Pancreas (tissue), 10 donors: ENCODE data around the gene NBEAL2. TPM values are rescaled to one million over a fixed set of nuclear protein-coding genes. Genes with fewer than 3 reads are reported as not detected.
A peak's percentile ranks its signal among the peaks of the same experiment; 100 is the strongest.

Source experiments
- ATAC-seq, 4 donors: fragments of 200-7000 bp; cut with Tn5 transposase; one replicate each; pipeline versions ENCODE4 v1.8.0 to v1.9.1; 2020; ENCODE audit warnings: mild to moderate bottlenecking in 4 of 4, moderate library complexity in 4 of 4
- DNase-seq, 6 donors: peaks; one replicate each; pipeline ENCODE4 v3.0.0-alpha.2; 2020
- FAIRE-seq: peaks from 2 replicates; lab custom pipeline; 2012; peaks lifted over from hg19 to GRCh38; lab: Jason Lieb, UNC
- H3K27ac ChIP-seq, 4 donors: fragments of 200-600 bp; sonication (generic); 1 replicate in 3 of 4; 2 replicates in 1 of 4; pipeline versions ENCODE4 v1.5.0 to v1.8.0; 2020
- H3K27me3 ChIP-seq, 4 donors: fragments of 200-600 bp; one replicate each; pipeline ENCODE4 v1.8.0; 2021
- H3K36me3 ChIP-seq, 3 donors: fragments of 200-600 bp; sonication (generic) in 1 of 3; one replicate each; pipeline versions ENCODE4 v1.5.0 to v1.8.0; 2020 to 2021
- H3K4me1 ChIP-seq, 3 donors: fragments of 200-600 bp; one replicate each; pipeline ENCODE4 v1.8.0; 2021
- H3K4me3 ChIP-seq, 4 donors: fragments of 200-600 bp; sonication (generic) in 2 of 4; one replicate each; pipeline versions ENCODE4 v1.5.0 to v1.8.0; 2020 to 2021
- H3K9me3 ChIP-seq, 4 donors: fragments of 200-600 bp; one replicate each; pipeline ENCODE4 v1.8.0; 2021
- CTCF ChIP-seq, 4 donors: fragments of 200-600 bp; sonication (generic) in 3 of 4; IDR thresholded peaks; one replicate each; pipeline versions ENCODE4 v1.5.0 to v1.8.0; 2021; ENCODE audit warnings: antibody characterized with exemption in 4 of 4
- WGBS, 2 donors: extraction: QIAGEN DNeasy Blood & Tissue Kit; methylation state at CpG; one replicate each; pipeline ENCODE4 v1.1.7; 2013; 5-methylcytosine and 5-hydroxymethylcytosine counted together
- intact Hi-C, 3 donors: fragments of 100-400 bp; cut with DNase I; formaldehyde crosslinking; loops; one replicate each; pipeline versions ENCODE4 v1.11.1 to v1.14.2; 2022
- polyA plus RNA-seq, 2 donors: library from polyadenylated mRNA; stranded (reverse); fragments of 200-250 nt; gene quantifications; one replicate each; pipeline ENCODE4 v1.2.3, GENCODE V29; 2013
- total RNA-seq, 6 donors: library from RNA; stranded (reverse); fragmentation: NEBNext Ultra II Directional in 4 of 6; extraction: Animal tissue kit (Norgen Biotek cat#: 25700) in 4 of 6; gene quantifications; one replicate each; pipeline versions ENCODE4 v1.2.1 to v1.2.4, GENCODE V29; 2021 to 2023
- donor health status: healthy with polysubstance abuse.
- donor health status: DM: no; HTN: no; CAD: no; lungs with moderate emphysema.
- donor health status: DM: no; HTN: no; CAD: no.
- donor health status: control.
- donor health status: control.
- donor health status: Bipolar disorder and iron deficiency.
- donor health status: DM: yes; HTN: yes; CAD: no.
- donor health status: DM: no; HTN: no; CAD: no.
- donor health status: DM: no; HTN: no; CAD: no.
- donor health status: DM: yes; HTN: yes; CAD: no.

Gene NBEAL2
- total and polyA plus RNA-seq, 8 donors: 30.6 to 265 (median 46.0) TPM

GRCh38 chr3:46947981-46948791 lies 31.3 kb upstream of the NBEAL2 start:
- Histone ChIP-seq H3K36me3 (no peaks in the 10 kb centered on the region), H3K4me1 (peaks cover 61 to 80% (median 76%) of the 10 kb centered on the region in 3 donors), H3K9me3 (no peaks in the 10 kb centered on the region), H3K4me3 (peak overlapping the region in 1 of 4 donors; percentile 0), H3K27ac (peak overlapping the region; percentile 91 to 97 (median 92)), H3K27me3 (no peaks in the 10 kb centered on the region)
- FAIRE-seq (no peak), DNase-seq (peak in 5 of 6 donors; percentile 75 to 89 (median 84)), ATAC-seq (peak; percentile 65 to 82 (median 70))
- intact Hi-C loops: no loop called here
- TF ChIP-seq CTCF (IDR thresholded peaks at IDR 0.05): no peak
- WGBS, 2 donors: 17 to 23% methylated on average over 19 of the region's 19 CpGs

- Histone ChIP-seq H3K27ac (peak overlapping the region; percentile 91 to 97 (median 92)), H3K4me3 (no peak overlapping the region), H3K36me3 (no peaks in the 10 kb centered on the region), H3K27me3 (no peaks in the 10 kb centered on the region), H3K4me1 (peaks cover 54 to 83% (median 68%) of the 10 kb centered on the region in 3 donors), H3K9me3 (no peaks in the 10 kb centered on the region)
- WGBS, 2 donors: 26 to 31% methylated on average over 6 of the region's 6 CpGs
- TF ChIP-seq CTCF (IDR thresholded peaks at IDR 0.05): no peak
- peak in 2 of 4 donors; percentile 15 to 21 for ATAC-seq
- FAIRE-seq: no peak
- intact Hi-C loops: no loop called here
- peak in 3 of 6 donors; percentile 64 to 72 (median 71) for DNase-seq
Measured at GRCh38 chr3:46948830-46949671, 30.4 kb upstream of the NBEAL2 start.

GRCh38 chr3:46950177-46950576 lies 29.3 kb upstream of the NBEAL2 start:
- no peak overlapping the region for H3K4me3 ChIP-seq
- H3K27me3 ChIP-seq: no peaks in the 10 kb centered on the region
- H3K4me1 ChIP-seq: peaks cover 44 to 73% (median 57%) of the 10 kb centered on the region in 3 donors
- no peaks in the 10 kb centered on the region for H3K9me3 ChIP-seq
- ATAC-seq (no peak), DNase-seq (no peak), FAIRE-seq (no peak)
- no peak for TF ChIP-seq CTCF (IDR thresholded peaks at IDR 0.05)
- H3K27ac ChIP-seq: peak overlapping the region in 3 of 4 donors; percentile 92 to 97 (median 93)
- no peaks in the 10 kb centered on the region for H3K36me3 ChIP-seq
- intact Hi-C loops: no loop called here
- WGBS, 2 donors: 90 to 94% methylated on average over 2 of the region's 2 CpGs

GRCh38 chr3:46950650-46951241 lies 28.7 kb upstream of the NBEAL2 start:
- no peaks in the 10 kb centered on the region for H3K36me3 ChIP-seq
- ATAC-seq (no peak), DNase-seq (peak in 1 of 6 donors; percentile 29), FAIRE-seq (no peak)
- no peak overlapping the region for H3K4me3 ChIP-seq
- no peaks in the 10 kb centered on the region for H3K9me3 ChIP-seq
- peaks cover 44 to 73% (median 54%) of the 10 kb centered on the region in 3 donors for H3K4me1 ChIP-seq
- WGBS, 2 donors: 45 to 54% methylated on average over 7 of the region's 7 CpGs
- no peak for TF ChIP-seq CTCF (IDR thresholded peaks at IDR 0.05)
- intact Hi-C loops: no loop called here
- H3K27ac ChIP-seq: peak overlapping the region in 2 of 4 donors; percentile 31 to 93
- H3K27me3 ChIP-seq: no peaks in the 10 kb centered on the region
